Adrenal gland (tissue), 12 donors: ENCODE measurements around the gene EXO1. TPM values are rescaled to one million over a fixed set of nuclear protein-coding genes. Genes with fewer than 3 reads are reported as not detected.

Experiments used
- DNase-seq, 7 donors: peaks; one replicate each; pipeline ENCODE4 v3.0.0-alpha.2; 2019 to 2020
- H3K27ac ChIP-seq, 5 donors: fragments of 200-600 bp; sonication (generic) in 4 of 5; 1 replicate in 3 of 5; 2 replicates in 2 of 5; pipeline versions ENCODE4 v1.5.1 to v1.8.0; 2016 to 2020; ENCODE audit warnings: mild to moderate bottlenecking in 1 of 5
- H3K27me3 ChIP-seq: fragments of 200-600 bp; 2 replicates; pipeline ENCODE4 v1.8.0; 2021
- H3K36me3 ChIP-seq, 2 donors: fragments of 200-600 bp; replicated peaks in 1 of 2; 1 replicate in 1 of 2; 2 replicates in 1 of 2; pipeline versions ENCODE4 v1.5.1 to v1.8.0; 2018 to 2022
- H3K4me1 ChIP-seq, 2 donors: fragments of 200-600 bp; replicated peaks in 1 of 2; 1 replicate in 1 of 2; 2 replicates in 1 of 2; pipeline versions ENCODE4 v1.5.1 to v1.8.0; 2018 to 2021
- H3K4me3 ChIP-seq, 4 donors: fragments of 200-600 bp; sonication (generic) in 3 of 4; one replicate each; pipeline ENCODE4 v1.5.1; 2016 to 2018
- H3K9me3 ChIP-seq, 3 donors: fragments of 200-600 bp; sonication (generic) in 1 of 3; replicated peaks in 1 of 3; 1 replicate in 2 of 3; 2 replicates in 1 of 3; pipeline versions ENCODE4 v1.5.1 to v1.8.0; 2016 to 2021
- CTCF ChIP-seq, 6 experiments: fragments of 450-650 bp in 4 of 6; fragments of 200-600 bp in 2 of 6; sonication (generic) in 1 of 6; IDR thresholded peaks; 1 replicate in 5 of 6; 2 replicates in 1 of 6; pipeline versions ENCODE4 v1.5.1 to v1.8.0; 2016 to 2021; ENCODE audit warnings: antibody characterized with exemption in 6 of 6, mild to moderate bottlenecking in 2 of 6, moderate library complexity in 1 of 6
- POLR2A ChIP-seq, 2 donors: fragments of 450-650 bp; IDR thresholded peaks; one replicate each; pipeline ENCODE4 v1.6.1; 2017; ENCODE audit warnings: antibody characterized with exemption in 2 of 2, mild to moderate bottlenecking in 2 of 2, moderate library complexity in 1 of 2
- WGBS, 4 donors: extraction: QIAGEN DNeasy Blood & Tissue Kit in 2 of 4; methylation state at CpG; one replicate each; pipeline versions ENCODE4 v1.1.5 to v1.1.7; 2013 to 2017; 5-methylcytosine and 5-hydroxymethylcytosine counted together
- intact Hi-C, 2 donors: fragments of 100-400 bp; cut with DNase I; formaldehyde crosslinking; loops; one replicate each; pipeline versions ENCODE4 v1.14.1 to v1.15.0; 2022 to 2023
- polyA plus RNA-seq, 3 donors: library from polyadenylated mRNA; stranded (reverse); fragments of 200-250 nt in 2 of 3; fragments of 350-450 nt in 1 of 3; fragmentation: Illumina TruSeq in 1 of 3; extraction: RNeasy Lipid Tissue Mini Kit (QIAGEN cat#74804) in 1 of 3; gene quantifications; one replicate each; pipeline ENCODE4 v1.2.3, GENCODE V29; 2013 to 2014
- total RNA-seq, 9 donors: library from RNA; depleted of rRNA in 4 of 9; stranded (reverse); fragments of >200 nt in 4 of 9; fragments of 120-200 nt in 1 of 9; fragmentation: NEBNext Ultra II Directional in 1 of 9; extraction: Animal tissue kit (Norgen Biotek cat#: 25700) in 1 of 9; gene quantifications; one replicate each; pipeline versions ENCODE4 v1.1.0 to v1.2.4, GENCODE V29; 2013 to 2023
- donor health status: healthy with polysubstance abuse.
- donor health status: Bipolar disorder and iron deficiency.
- donor health status: DM: yes; HTN: yes; CAD: no.
- donor health status: DM: no; HTN: no; CAD: no.
- donor health status: DM: no; HTN: no; CAD: no.
- donor health status: DM: yes; HTN: yes; CAD: no.

EXO1 gene
- total and polyA plus RNA-seq, 12 donors, result 0.13 to 9.0 (median 0.88) TPM; not detected in 2

- intact Hi-C loops, result no loop called here
- no peak for DNase-seq
- Histone ChIP-seq H3K27me3 (no peaks in the 10 kb centered on the region), H3K4me3 (no peak overlapping the region), H3K9me3 (no peaks in the 10 kb centered on the region), H3K27ac (no peak overlapping the region), H3K36me3 (no peaks in the 10 kb centered on the region), H3K4me1 (no peaks in the 10 kb centered on the region)
- 65 to 76% (median 70%) methylated on average over 3 of the region's 3 CpGs for WGBS, 4 donors
- no peak for TF ChIP-seq POLR2A (IDR thresholded peaks at IDR 0.05)
- no peak for TF ChIP-seq CTCF (IDR thresholded peaks at IDR 0.05)
Measured at GRCh38 chr1:241817956-241818612, 29.9 kb upstream of the EXO1 start.

GRCh38 chr1:241819340-241819866 is 28.6 kb upstream of the EXO1 start:
- H3K4me3 ChIP-seq, result no peak overlapping the region
- intact Hi-C loops, result no loop called here
- no peak for DNase-seq
- no peaks in the 10 kb centered on the region for H3K9me3 ChIP-seq
- H3K27ac ChIP-seq, result no peak overlapping the region
- no peaks in the 10 kb centered on the region for H3K36me3 ChIP-seq
- H3K27me3 ChIP-seq, result no peaks in the 10 kb centered on the region
- WGBS, 4 donors, result 80 to 81% (median 80%) methylated on average over 4 of the region's 4 CpGs
- no peaks in the 10 kb centered on the region for H3K4me1 ChIP-seq
- TF ChIP-seq POLR2A (IDR thresholded peaks at IDR 0.05) (no peak), CTCF (IDR thresholded peaks at IDR 0.05) (no peak)

GRCh38 chr1:241821363-241821762 is 26.6 kb upstream of the EXO1 start:
- WGBS, 4 donors, result 75 to 82% (median 78%) methylated on average over 4 of the region's 4 CpGs
- no peaks in the 10 kb centered on the region for H3K36me3 ChIP-seq
- no peak for TF ChIP-seq CTCF (IDR thresholded peaks at IDR 0.05)
- TF ChIP-seq POLR2A (IDR thresholded peaks at IDR 0.05), result no peak
- no peak for DNase-seq
- H3K27me3 ChIP-seq, result no peaks in the 10 kb centered on the region
- no peak overlapping the region for H3K27ac ChIP-seq
- no peaks in the 10 kb centered on the region for H3K9me3 ChIP-seq
- H3K4me3 ChIP-seq, result no peak overlapping the region
- intact Hi-C loops, result no loop called here
- H3K4me1 ChIP-seq, result no peaks in the 10 kb centered on the region

- no peak for TF ChIP-seq POLR2A (IDR thresholded peaks at IDR 0.05)
- no peak for TF ChIP-seq CTCF (IDR thresholded peaks at IDR 0.05)
- H3K27me3 ChIP-seq, result no peaks in the 10 kb centered on the region
- intact Hi-C loops, result no loop called here
- no peak overlapping the region for H3K27ac ChIP-seq
- no peak for DNase-seq
- no peaks in the 10 kb centered on the region for H3K36me3 ChIP-seq
- H3K4me3 ChIP-seq, result no peak overlapping the region
- H3K4me1 ChIP-seq, result no peaks in the 10 kb centered on the region
- no peaks in the 10 kb centered on the region for H3K9me3 ChIP-seq
Measured at GRCh38 chr1:241822846-241823245, 25.2 kb upstream of the EXO1 start.
